Measurements from ENCODE around the gene EML4.
"Not testable (repeated sequence)": the region's sequence is repeated elsewhere in the genome, so short reads cannot be mapped to it uniquely, and the experiment has no call there.

EML4 gene

DNA sequence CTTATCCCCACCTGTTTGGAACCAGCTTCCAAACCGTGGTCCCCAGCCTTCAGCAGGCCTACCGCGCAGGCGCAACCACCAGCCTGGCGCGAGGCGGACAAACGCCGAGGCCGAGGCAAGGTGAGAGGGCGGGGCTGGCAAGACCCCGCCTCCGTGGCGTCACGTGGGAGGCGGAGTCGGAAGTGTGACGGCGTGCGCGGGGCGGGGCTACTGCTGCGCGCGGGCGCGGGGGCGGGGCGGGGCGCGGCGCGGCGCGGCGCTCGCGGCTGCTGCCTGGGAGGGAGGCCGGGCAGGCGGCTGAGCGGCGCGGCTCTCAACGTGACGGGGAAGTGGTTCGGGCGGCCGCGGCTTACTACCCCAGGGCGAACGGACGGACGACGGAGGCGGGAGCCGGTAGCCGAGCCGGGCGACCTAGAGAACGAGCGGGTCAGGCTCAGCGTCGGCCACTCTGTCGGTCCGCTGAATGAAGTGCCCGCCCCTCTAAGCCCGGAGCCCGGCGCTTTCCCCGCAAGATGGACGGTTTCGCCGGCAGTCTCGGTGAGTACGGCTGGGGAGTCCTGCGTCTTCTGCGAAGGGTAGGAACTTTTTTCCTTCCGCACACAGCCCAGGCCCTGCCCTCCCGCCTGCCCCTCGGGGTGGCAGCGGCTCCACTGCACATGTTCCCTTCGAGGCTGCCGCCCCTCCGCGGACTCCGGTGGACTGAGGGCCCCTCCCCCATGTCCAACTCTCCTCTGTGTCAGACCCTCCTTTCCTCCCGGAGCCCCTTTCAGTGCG, at the start of gene EML4:
EML4 (plus strand) TSS at position 254 of the 774 bp plus-strand sequence; CDS start at position 513, 259 bp downstream.
- TF ChIP-seq, protein P1, sequence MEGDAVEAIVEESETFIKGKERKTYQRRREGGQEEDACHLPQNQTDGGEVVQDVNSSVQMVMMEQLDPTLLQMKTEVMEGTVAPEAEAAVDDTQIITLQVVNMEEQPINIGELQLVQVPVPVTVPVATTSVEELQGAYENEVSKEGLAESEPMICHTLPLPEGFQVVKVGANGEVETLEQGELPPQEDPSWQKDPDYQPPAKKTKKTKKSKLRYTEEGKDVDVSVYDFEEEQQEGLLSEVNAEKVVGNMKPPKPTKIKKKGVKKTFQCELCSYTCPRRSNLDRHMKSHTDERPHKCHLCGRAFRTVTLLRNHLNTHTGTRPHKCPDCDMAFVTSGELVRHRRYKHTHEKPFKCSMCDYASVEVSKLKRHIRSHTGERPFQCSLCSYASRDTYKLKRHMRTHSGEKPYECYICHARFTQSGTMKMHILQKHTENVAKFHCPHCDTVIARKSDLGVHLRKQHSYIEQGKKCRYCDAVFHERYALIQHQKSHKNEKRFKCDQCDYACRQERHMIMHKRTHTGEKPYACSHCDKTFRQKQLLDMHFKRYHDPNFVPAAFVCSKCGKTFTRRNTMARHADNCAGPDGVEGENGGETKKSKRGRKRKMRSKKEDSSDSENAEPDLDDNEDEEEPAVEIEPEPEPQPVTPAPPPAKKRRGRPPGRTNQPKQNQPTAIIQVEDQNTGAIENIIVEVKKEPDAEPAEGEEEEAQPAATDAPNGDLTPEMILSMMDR (IDR thresholded peaks at IDR 0.05; ENCODE audit: insufficient read depth, missing control alignments): no peak
- DNase-seq (ENCODE audit: insufficient read length, low spot score) (peak; percentile 32), FAIRE-seq (no peak)

- TF ChIP-seq, protein P1 (IDR thresholded peaks at IDR 0.05; ENCODE audit: insufficient read depth, missing control alignments): no peak
- DNase-seq (ENCODE audit: insufficient read length, low spot score): no peak
- FAIRE-seq: no peak
Observed at GRCh38 chr2:42123426-42123825, 45.7 kb upstream of the EML4 start.

- DNase-seq (ENCODE audit: insufficient read length, low spot score) (no peak), FAIRE-seq (no peak)
- TF ChIP-seq, protein P1 (IDR thresholded peaks at IDR 0.05; ENCODE audit: insufficient read depth, missing control alignments): no peak
Observed at GRCh38 chr2:42124011-42124785, 45.0 kb upstream of the EML4 start.

DNA sequence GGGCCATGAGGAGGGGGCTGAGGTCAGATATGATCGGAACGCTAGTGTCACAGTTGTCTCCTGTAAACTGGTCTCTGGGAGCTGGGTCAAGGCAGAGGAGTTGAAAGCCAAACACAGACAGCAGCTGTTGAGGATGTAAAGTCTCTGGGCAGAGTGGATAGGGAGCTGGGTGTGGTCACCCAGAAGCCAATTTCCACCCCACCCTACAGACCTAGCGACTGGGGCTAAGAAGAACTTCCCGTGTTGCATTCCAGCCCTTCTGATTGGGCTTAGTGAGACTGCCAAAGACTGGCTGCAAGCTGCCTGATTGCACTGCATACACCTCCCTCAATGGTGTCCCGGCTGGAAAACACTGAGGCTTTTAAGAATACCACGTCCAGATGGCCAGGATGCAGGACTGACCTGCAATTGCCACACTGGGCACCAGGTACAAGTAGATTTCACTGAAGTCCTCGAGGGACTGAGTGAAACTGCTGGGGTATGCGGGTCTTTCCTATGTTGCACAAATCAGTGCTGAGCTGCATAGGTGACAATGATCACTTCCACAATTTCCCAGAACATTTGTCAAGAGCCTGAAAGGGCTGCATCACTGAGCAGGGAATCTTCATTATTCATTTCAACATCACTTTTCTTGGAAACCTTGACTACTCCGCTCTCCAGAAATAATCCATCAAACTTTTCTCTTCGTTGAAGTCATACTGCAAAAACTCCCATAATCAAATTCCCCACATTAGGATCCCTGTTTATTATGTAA, 43.1 kb upstream of the EML4 start:
- TF ChIP-seq, protein P1 (IDR thresholded peaks at IDR 0.05; ENCODE audit: insufficient read depth, missing control alignments): no peak
- no peak for FAIRE-seq
- no peak for DNase-seq (ENCODE audit: insufficient read length, low spot score)

DNA sequence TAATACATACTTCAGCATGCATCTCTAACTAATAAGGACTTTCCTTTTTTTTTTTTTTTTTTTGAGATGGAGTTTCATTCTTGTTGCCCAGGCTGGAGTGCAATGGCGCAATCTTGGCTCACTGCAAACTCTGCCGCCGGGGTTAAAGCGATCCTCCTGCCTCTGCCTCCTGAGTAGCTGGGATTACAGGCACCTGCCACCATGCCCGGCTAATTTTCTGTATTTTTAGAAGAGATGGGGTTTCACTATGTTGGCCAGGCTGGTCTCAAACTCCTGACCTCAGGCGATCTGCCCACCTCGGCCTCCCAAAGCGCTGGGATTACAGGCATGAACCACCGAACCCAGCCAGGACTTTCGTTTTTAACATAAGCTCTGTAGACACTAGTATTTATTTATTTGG, 42.3 kb upstream of the EML4 start:
- not testable (repeated sequence) for FAIRE-seq; DNase-seq (ENCODE audit: insufficient read length, low spot score)

- no peak for FAIRE-seq
- DNase-seq (ENCODE audit: insufficient read length, low spot score): no peak
- TF ChIP-seq, protein P1 (IDR thresholded peaks at IDR 0.05; ENCODE audit: insufficient read depth, missing control alignments): no peak
Observed at GRCh38 chr2:42127425-42128424, 41.4 kb upstream of the EML4 start.
